Occipital lobe (tissue), 1 donor: Measurements from ENCODE around the gene TARP.

Experiments used
- DNase-seq: peaks from one replicate; lab custom pipeline; 2025; lab: John Stamatoyannopoulos, UW

Gene TARP

DNA sequence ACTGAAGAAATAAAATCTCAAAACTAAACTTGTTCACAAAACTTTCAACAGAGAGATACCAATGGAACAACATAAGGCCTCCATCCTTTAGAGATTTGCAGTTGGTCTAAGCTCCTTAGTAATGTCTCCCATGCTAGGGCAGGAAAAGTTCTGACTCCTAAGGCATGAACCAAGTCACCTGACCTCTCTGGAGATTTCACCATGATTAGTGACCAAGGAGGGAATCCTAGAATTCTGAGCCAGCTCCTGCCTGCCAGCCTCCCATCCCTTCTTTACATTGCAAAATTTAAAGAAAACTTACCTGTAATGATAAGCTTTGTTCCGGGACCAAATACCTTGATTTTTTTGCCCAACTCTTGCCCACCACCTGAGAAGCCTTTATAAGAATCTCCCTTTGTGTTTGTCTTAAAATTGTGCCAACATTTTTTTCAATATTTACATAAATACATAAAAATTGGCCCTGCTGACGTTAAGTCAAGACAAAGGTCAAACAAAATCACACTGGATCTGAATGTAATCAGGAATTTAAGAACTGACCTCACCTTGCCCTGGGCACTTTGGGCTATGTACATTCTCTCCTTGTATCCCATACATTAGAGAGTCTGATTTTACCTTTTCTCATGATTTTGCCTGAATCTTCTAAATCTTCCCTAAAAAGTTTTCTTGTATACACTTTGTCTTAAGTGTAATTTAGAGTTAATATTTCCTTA lies at the start of gene TARP:
TSS of gene TARP (minus strand) at position 351 of the 710 bp plus-strand sequence.
- no peak for DNase-seq

DNA sequence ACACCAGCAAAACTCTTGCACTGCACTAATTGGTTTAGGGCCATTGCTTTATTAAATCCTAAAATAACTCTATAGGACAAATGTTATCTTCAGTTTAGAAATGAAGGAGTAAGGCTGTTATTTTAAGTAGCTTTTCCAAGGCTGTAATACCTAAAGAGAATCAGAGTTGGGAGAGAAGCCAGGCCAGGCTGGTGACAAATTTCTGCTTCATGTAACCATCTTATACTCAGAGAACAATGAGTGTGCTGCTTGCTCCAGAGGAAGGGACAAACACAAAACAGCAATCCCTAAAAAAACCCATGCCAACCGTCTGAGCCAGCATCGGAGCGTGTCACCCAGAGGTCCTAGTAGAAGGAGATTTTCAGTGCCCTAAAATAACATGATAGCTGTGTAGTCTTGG lies 49.7 kb upstream of the TARP start:
- DNase-seq, result no peak

DNA sequence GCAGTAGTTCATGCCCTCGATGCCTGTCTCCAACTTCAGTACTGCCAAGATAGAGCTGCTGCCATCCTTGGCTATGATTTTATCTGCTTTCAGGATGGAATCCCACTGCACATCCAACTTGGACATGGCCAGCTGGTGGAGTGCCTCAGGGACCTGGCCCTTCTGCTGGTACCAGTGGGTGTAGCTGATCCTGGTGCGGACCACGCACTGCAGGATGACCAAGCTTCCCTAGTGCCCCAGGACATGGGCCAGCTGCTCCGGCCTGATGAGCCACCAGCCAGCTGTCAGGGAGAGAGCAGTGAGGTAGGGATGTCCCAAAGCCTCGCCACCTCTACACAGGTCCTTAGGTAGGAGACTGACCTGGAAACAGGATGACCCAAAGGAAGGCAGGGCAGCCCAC lies 49.0 kb upstream of the TARP start:
- no peak for DNase-seq

DNA sequence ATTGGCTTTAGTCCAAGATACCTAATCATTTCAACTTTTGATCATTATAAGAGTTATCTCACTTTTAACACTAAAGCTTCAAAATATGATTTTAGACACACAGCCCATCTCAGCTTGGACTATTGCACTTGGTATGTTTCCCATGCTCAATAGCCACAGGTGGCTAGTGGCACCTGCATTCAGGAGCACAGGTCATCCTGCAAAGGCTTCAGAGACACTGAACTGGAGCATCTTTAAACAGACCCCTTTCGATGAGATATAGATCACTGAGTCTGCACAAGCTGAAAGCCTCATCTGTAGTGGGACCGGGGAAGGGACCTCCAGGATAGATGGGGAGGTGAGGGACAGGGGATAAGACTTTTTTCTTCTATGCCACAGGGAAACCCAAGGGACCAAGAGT lies 48.5 kb upstream of the TARP start:
- DNase-seq, result no peak

DNA sequence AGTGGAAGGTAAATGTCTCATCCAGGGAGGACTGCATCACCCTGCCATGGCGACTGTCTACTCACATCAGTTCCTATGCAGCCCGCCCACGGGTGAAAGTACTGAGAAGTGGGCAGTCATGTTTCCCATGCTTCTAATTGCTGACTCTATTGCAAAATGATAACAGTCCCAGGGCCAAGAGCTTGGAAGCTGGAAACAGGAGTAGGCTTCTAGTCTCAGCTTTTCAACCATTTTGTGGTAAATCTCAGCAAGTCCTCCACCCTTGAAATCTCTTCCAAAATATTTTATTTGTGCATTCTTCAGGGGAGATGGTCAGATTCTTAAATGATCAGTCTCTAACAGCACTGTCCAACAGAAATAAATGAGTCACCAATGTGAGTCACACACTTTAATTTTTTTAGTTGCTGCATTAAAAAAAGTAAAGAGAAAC lies 48.1 kb upstream of the TARP start:
- no peak for DNase-seq

DNA sequence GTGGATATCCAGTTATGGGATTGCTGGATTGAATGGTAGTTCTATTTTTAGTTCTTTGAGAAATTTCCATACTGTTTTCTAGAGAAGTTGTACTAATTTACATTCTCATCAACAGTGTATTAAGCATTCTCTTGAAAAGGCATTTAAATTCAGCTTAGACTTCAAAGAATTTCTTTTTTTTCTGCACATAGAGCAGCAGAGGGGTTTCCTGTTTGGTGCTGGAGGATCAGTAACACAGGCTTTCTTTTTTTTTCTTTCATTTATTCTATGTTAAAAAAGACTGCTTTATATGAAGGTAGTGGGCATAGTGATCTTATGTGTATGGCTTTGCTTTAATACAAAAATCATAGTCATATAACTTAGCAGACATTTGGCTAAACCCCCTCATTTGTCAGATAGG lies 47.6 kb upstream of the TARP start:
- DNase-seq, result no peak

DNA sequence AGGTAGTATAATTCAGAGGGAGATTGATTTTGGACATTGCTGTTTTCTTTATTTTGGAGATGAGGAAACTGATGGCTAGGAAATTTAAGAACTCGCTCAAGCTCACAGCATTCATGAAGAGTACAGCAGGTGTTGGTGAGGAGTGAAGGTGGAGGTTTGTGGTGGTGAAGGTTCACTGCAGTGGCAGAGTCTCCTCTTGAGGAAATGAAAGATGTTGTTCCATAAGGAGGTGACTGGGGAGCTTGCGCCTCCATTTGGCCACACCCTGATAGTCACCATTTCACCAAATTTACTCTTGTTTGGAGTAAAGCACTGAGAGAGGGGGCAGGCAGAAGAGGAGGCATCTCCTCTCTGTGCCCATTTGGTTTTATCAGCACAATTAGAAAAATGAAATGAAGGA lies 46.4 kb upstream of the TARP start:
- DNase-seq, result no peak

DNA sequence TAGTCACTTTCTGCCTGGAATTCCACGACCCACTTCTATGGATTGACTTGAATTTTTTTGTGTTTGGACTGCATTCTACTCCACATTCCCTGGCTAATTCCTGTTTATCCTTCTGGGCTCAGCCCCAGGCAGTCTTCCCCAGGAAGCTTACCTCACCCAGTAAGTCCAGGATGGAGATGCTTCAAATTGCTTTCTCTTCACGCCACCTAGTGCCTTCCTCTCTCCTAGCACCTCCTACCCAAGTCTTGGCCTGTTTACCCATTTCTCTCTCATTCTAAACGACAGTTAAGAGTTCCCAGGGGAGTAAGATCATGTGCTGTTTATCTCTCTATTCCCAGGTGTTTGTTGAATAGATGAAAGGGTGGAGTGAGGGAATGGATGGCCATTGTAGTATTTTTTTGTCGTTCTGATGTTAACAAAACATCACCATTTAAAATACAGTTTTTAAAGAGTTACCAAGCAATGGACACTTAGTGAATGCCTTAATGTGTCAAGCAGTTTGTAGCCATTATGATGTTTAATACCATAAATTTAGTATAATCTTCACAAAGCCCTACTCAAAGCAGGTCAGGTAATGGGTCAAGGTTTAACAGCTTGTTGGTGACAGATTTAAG lies 45.5 kb upstream of the TARP start:
- DNase-seq, result no peak

DNA sequence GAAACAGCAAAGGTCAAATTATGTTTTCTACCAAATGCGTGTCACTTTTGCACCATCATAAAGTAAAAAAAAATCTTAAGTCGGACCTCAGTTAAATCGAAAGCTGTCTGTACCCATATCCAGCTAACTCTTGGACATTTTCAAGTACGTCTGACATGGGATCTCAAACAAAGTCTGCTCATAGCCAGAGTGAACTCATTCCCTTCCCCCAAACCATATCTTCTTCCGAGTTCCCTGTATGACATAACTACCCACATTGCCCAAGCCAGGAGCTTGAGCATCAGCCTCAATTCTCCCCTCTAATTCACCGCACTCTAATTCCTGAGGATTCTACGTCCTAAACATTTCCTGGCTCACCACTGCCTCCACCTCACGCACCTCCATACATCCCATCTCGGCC lies 44.8 kb upstream of the TARP start:
- DNase-seq, result no peak

DNA sequence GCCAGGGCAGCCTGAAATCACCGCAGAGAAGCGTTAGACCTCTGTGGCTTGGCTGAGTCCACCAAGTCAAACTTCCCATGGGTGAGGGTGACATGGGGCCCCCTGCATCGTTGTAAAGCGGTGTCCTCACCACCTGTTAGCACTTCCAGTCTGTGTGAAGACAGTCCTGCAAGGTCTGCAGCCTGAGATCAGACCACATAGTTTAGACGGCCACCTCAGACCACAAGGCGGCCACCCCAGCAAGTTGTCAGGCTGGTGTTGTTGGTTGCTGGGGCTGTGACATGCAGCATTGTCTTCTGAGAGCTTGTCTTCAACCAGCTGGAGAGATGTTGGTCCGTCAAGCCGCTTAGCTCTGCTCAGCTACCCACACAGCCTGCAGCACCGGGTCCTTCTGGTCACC lies 44.1 kb upstream of the TARP start:
- DNase-seq, result no peak

DNA sequence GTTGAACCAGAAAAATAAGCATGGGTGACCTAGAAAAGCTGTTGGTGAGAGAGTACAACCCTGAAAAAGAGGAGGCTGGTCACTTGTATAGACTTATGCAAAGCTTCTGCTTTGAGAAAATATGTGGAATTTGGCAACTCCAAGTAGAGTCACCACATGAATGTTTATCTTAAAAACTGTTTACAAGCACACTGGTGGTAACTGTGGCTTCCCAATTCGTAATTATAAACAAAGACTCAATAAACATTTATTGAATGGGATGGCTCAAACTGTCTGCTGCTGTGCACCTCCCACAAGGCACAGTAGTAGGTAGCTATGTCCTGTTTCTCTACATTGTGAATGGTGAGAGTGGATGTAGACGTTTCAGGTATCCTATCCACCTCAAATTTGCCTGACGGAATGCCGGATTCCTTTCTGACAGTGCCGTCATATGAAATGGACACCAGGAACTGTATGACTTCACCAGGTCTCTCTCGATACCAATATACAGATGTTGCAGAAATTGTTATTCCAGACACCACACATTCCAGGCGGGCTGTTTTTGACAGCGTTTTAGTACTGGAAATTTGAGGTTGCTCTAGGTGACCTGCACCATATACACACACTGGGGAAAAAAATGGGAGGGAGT lies 43.4 kb upstream of the TARP start:
- no peak for DNase-seq

DNA sequence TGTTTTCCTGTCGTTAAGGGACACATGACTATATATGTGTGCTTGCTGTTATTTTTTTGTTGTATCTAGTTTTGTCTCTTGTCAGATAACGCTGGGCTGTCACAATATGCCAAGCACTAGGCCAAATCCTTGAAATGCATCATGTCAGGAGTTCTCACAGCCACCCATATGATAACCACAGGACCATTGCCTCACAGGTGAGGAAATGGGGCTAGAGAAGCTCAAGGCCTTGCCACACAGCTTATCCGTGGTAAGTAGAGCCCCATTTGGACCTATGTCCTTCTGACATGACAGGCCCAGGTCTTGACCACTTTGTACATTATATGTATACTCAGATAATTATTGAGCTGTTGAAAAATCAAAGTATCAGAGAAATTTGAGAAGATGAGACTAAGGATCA lies 42.0 kb upstream of the TARP start:
- no peak for DNase-seq

DNA sequence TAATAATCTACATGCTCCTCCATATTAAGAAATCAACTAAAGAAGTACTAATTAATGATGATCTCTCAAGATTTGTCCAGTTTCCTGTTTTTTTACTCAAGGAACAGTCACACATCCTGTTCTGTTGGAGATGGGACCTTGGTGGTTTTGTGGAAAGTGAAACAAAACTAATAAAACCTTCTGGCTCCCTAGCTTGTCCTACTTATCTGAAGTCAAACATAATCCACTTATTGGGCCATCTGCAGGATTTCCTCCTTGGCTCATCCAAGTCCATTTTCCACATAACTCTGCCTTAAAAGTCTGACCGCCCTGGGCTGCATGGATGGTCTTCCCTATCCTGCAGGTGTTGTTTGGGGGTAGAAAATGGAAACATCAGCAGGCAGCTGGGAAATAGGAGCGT lies 39.4 kb upstream of the TARP start:
- DNase-seq, result no peak

DNA sequence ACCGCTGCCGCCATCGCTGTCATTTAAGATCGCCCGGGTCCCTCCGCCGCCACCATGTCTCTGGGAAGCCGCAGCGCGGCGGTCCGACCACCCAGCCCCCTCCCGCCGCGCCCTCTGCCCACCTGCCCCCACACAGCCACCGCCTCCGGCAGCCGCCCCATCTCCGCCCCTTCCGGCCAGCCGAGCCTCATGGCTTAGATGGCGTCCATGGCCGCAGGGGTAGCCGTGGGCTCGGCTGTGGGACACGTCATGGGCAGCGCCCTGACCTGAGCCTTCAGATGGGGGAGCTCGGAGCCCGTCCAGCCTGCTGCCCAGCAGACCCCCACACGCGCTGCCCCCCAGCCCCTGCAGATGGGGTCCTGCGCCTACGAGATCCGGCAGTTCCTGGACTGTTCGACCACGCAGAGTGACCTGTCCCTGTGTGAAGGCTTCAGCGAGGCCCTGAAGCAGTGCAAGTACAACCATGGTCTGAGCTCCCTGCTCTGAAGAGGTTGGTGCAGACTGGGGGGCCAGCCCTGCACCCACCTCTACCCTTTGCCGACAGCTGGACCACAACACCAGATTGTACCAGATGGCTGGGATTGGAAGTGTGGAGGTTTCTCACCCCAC lies 38.0 kb upstream of the TARP start:
- peak; percentile 16 for DNase-seq

DNA sequence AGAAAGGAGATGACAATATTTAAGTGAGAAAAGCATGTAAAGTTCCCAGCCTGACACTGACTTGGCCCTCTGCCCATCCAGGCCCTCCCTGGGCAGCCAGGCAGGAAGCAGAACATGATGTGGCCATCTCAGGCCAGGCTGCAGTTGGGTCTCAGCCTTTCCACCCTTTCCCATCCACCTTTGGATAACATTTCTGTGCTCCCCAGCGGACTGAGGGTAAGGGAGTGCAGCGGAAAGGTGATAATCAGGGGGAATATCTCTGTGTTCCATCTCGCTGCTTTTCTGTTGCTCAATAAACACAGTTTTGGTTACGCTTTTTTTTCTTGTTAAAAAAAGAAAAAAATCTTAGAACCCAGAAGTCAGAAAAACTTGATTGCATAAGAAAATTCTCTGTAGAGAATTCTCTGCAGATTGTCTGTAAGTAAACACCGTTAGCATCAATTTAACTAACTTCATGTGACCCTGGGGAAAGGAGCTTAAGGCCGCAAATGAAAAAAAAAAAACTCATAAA lies 37.2 kb upstream of the TARP start:
- DNase-seq, result no peak

DNA sequence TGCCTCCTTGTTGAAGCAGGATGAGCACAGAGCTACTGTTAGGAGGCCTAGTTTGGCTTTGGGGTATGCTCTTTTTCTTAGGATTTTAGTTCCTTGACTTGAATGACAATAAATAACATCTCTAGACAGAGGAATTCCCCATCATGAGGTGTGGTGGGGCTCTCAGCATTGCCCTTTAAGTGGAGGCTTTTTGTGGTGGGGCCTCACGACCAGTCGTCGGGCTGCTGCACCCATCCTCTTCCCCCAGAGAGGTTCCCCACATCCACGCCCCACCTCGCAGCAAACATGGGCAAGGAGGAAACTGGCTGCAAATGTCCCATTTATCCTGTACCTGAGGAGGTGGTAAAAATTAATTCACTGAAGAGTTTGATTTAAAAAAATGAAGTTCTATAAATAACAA lies 36.1 kb upstream of the TARP start:
- no peak for DNase-seq

DNA sequence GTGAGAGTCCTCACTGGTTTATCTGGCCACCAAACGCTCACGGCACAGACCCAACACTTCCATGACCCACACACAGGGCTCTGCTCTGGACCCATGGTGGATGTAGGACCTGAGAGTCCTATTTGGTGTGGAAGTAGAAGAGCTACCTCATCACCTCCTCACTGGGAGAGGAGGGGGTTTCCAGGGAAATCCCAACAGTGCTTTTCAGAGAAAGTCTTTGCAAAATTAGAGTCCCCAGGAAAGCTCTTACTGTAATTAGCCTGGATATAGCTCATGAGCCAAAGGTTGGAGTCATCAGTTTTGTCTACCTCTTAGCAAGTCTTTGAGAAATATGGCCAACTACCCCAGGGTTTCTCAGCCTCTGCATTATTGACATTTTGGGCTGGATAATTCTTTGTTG lies 34.7 kb upstream of the TARP start:
- DNase-seq, result no peak

DNA sequence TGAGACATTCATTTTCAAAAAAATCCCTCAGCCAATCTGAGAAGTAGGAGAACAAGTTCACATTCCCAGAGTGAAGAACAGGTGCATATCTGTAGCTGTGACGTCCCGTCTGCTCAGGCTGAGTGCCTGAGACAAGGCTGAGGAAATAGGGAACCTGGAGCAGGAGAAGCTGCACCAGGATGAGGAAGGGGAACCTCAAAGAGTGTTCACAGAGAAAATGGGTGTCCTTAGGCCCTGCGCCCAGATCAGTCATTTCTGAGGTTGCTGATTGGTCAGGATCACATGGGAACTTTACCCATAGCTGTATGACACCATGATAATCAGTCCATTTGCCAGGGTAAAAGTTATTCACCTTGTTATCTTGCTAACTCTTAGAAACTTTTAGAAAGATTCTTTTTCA lies 34.2 kb upstream of the TARP start:
- DNase-seq, result no peak

DNA sequence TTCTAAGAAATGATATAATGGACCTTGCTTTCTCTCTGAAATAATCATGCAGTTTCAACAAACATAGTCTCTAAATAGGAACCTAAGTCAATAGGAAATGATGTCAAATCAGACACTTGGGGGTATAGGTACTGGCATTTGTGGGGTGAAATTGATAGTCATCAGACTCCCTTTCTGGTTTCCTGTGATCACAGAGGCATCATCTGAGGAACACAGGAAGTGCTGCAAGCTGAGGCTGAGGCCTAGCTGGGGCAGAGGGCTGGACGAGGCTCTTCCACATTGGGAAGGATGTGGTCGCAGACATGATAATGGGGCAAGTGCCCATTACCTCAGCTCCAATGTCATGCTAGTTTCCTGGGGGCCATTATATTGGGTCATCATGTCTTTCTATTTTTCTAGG lies 33.5 kb upstream of the TARP start:
- no peak for DNase-seq

DNA sequence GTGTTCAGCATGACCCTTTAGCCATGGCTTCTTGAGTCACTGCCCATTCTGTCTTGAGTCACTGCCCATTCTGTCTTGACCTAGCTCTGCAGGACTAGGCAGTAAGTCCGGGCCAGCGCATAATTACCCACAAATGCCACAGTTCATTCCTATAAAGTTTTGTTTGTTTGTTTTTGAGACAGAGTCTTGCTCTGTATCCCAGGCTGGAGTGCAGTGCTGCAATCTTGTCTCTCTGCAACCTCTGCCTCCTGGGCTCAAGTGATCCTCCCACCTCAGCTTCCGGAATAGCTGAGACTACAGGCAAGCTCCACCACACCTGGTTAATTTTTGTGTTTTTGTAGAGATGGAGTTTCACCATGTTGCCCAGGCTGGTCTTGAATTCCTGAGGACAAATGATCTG lies 32.7 kb upstream of the TARP start:
- DNase-seq, result no peak

DNA sequence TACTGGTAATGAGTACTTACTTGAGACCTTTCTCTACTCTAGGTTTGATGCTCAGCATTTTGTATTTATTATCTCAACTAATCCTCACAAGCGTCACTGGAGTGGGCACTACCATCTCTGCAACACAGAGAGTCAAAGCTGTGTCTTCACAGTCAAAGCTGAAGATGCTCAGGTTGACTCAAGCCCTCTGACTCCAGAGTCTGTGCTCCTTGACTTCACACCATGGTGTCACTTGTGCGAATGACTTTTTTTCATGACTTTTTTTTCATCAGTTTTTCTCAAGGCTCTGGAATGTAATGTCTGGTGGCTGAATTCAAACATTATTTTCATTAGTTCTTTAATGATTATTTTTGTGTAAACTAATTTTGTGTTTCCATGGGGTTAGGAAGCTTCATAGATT lies 30.4 kb upstream of the TARP start:
- DNase-seq, result no peak

DNA sequence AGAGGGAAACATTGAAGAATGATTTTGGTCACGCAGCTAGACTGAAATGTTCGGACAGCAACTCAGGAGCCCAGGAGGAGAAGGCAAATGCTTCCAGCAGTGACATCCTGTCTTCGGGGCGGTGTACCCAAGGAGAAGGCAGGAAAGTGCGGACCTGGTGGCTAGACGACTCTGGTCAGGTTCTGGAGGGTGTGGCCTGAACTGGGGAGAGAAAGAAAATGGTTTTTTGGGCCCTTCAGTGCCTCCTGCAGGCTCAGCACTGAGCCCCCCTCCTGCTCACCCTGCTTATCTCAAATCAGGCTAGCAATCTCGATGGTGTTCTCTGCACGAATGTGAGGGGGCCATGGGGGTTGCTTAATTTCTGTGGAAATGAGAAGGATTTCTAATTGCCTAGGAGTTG lies 26.7 kb upstream of the TARP start:
- DNase-seq, result no peak
